CD4-positive, alpha-beta T cell treated with Interferon gamma for 1 hour (primary cell): ENCODE measurements around the gene MYO1D.
"Not testable (repeated sequence)": the region's sequence is repeated elsewhere in the genome, so short reads cannot be mapped to it uniquely, and the experiment has no call there.

Experiments
- DNase-seq: peaks from one replicate; pipeline ENCODE4 v3.0.0-alpha.2; 2020

The MYO1D gene

DNA sequence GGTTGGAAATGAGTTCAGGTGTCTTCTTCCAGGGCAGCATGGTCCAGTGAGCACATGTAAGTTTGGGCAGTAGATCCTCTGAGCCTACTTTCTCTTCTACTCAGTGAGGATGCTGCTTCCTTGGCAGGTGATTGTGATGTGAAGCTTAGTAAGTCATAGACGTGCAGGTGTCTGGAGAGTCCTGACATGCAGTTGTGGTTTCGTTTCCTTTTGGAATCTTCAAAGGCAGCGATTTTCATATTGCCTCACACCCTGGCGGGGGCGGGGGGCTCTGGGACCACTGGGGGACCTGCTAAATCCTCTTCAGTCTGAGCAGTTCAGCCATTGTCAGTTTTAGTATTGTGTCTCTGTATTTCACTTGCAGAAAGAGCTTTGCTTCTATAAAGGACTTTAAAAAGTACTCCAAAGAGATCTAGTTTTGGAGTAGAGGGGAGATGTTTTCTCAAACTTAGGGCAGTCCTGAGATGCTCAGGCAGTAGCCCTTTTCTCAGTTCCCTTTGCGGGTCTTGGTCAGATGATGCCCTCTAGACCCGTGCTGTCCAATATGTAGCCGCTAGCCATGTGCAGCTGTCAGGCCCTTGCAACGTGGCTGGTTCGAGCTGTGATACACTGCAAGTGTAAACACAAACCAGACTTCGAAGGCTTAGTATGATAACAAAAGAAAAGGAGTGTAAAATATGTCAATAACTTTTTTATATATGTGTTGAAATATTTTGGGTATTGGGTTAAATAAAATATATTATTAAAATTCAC lies 394.2 kb downstream of the MYO1D start:
- no peak for DNase-seq

DNA sequence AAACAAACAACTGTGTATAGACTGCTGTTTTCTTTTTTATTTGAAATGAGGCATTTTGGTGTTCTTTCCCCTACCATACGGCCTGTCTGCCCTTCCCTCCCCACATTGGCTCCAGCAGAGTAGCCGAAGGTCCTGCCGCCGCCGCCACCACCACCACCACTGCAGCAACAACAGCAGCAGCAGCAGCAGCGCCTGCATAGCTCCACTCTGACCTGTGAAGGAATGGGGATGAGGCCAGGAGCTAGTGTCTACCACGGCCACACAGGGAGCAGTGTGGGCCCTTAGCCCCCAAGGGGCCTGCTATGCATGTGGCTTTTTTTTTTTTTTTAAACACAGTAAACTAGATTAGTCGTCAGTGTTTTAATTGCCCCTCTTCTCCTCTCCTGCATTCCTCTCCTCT lies 395.7 kb downstream of the MYO1D start:
- DNase-seq: no peak

DNA sequence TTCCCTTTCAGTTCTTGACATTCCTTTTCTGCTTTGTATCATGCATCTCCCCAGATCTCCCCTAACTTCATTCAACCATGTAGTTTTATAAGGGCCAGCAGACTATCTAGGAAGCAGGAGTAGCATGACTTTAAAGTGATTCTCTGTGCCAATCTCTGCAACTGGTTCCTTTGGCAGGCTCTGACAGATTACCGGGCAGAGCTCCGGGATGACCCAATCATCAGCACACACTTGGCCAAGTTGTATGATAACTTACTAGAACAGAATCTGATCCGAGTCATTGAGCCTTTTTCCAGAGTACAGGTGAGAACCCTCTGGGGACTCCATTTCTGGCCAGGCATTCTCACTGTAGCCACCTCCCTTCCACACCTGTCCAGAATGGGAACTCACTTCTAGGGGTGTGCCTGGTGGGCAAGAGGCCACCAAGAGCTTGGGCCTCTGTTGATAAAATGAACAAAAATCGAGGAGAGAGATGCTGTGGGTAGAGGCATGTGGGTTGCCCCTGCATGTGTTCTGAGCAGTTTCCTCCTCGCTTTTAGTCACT lies 397.8 kb downstream of the MYO1D start:
- DNase-seq: no peak

DNA sequence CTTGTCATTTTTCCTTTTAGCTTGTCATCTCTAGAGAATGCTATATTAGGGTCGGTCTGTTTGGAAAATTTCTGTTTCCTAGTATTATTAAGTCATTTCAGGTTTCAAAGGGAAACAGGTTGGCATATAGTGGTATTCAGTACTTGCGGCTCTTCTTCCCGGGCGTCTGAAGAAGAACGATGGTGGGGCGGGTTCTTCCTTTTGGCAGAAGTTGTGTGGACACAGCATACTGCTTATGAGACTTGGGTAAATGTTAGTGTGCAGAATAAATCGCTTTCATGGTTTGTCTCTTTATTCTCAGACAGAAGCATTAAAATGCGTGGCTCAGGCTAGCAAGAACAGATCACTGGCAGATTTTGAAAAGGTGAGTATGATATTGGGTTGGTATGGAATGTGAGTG lies 399.7 kb downstream of the MYO1D start:
- no peak for DNase-seq

DNA sequence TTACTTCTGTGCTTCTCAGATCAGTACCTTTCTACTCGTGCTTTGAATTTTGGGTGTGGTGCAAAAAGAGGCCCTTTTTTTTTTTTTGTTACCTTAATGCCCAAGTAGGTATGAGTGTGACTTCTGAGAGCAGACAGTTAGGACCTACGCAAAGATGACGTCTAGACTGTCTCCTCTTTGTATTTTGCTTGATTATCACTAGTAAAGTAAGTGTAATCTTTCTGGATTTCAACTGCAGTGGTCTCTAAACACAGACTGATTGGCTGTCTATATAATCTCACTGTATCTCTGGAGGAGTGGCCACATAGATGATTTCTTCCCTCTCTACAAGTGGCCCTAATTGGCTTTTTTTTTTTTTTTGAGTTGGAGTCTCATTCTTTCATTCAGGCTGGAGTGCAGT lies 401.7 kb downstream of the MYO1D start:
- DNase-seq: no peak

DNA sequence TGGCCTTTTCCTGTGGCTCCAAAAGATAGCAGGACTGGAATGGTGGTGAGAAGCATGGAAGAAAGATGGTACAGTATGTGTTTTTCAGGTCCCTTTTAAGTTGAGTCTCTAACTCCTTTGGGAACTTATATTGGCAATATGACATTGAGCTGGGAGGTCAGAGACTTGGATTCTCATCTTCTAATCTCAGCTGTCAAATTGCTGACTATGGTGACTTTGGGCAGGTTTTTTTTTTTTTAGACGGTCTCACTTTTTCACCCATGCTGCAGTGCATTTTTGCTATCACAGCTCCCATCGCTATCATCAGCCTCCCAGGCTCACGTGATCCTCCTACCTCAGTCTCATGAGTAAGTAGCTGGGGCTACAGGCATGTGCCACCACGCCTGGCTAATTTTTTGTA lies 405.3 kb downstream of the MYO1D start:
- no peak for DNase-seq

DNA sequence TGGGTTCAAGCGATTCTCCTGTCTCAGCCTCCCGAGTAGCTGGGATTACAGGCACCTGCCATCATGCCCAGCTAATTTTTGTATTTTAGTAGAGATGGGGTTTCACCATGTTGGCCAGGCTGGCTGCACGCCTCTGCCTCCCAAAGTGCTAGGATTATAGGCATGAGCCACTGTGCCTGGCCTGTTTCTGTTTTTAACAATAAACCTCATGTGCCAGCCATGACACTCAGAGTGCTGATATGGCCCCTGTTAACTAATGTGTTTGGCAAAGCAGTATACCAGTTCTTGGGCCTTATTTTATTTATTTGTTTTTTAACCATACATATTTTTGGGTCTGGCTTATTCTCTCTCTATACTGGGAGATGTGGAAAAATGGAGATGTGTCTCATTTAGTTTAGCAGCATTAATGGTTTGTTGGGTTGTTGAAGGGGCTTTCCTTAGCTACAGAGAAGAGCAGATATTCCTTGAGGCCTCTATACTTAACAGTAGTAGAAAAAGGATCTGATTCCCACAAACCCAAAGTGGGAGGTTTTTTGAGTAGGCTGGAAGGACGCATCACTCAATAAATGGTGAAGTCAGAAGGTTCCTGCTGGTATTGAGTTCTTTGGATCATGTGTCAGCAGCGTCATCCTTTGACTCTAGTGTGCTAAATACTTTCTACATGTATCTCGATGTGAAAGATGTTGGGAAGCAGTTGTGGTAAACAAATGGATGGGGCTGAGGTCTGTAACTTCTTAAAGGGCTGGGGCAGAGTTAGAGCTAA lies 406.3 kb downstream of the MYO1D start:
- DNase-seq: no peak

DNA sequence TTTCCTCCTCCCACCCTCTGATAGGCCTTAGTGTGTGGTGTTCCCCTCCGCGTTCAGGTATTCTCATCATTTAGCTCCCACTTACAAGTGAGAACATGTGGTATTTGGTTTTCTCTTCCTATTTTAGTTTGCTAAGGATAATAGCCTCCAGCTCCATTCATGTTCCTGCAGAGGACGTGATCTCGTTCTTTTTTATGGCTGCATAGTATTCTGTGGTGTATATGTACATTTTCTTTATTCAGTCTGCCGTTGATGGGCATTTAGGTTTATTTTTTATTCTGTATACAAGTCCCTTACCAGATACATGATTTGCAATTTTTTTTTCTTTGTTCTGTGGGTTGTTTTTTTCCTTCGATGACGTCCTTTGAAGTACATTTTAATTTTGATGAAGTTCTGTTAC lies 409.0 kb downstream of the MYO1D start:
- no peak for DNase-seq

DNA sequence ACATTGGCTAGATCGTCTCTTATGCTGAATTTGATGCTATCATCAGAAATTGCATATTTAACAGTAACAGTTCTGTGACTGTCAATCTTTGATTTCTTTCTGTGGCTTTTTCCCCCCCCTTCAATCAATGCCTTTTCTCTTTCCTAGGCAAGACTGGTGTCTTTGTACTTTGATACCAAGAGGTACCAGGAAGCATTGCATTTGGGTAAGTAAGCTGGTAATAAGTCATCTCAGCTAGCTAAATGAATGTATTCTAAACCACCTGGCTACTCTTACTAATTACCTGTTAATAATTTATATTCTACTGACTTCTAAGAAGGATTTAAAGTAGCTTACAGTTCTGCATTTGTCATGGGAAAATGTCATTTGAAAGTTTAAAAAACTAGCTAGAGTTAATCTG lies 412.6 kb downstream of the MYO1D start:
- DNase-seq: no peak

DNA sequence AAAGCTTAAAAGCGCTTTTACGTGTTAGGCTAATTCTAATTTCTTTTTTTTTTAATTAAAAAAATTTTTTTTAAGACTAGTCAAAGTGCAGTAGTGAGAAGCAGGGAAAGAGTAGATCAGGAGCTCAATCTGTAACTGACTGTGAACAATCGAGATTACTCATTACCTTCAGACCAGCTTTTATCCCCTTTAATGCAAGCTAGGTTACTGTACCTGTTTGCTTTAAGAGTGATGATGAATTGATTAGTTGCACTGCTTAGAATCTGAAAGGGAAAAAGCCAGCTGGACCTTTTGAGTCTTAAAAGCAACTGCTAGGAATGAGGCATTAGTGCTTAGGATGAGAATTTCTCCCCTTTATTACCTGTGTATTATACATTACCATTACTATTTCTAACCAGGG lies 413.6 kb downstream of the MYO1D start:
- no peak for DNase-seq

DNA sequence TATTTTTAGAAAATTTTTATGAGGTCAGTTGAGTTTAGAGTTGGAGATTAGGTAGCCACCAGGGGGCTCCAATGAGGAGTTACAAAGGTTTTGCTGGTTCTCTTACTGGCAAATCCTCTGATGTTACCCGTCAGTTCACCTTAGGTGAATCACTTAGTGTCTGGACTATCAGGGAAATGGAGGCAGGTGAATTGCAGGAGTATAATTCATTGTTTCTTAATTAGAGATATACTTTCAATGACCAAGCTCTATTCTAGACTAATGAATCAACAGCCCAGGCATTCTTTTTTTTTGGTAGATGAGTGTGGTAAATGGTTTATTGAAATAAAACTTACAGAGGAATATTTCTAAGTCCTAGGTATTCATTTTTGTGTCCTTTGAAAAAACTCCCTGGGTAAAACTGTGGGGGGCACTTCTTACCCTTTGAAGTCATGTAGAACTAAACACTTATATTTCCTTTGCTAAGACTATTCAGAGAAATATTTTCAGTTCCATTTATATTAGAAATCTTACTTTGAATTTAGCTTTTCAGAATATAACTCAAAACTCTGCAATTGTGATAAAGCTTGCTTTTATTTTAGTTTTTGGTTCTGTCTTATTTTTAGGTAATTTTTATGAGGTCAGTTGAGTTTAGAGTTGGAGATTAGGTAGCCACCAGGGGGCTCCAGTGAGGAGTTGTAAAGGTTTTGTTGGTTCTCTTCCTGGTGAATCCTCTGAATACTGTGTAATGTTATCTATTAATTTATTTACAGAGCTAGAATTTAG lies 414.9 kb downstream of the MYO1D start:
- peak; percentile 46 for DNase-seq

DNA sequence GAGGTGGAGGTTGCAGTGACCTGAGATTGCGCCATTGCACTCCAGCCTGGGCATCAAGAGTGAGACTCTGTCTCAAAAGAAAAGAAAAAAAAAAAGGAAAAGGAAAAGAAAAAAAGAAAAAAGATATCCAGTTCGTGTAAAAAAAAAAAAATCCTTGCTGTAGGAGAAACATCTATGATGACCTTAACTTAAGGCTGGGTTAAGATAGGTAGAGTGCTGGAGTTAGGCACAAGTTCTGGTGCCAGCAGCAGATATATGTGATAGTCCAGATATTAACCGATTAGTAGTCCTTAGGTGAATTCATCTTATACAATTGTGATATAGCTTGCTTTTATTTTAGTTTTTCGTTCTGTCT lies 415.4 kb downstream of the MYO1D start:
- no peak for DNase-seq

DNA sequence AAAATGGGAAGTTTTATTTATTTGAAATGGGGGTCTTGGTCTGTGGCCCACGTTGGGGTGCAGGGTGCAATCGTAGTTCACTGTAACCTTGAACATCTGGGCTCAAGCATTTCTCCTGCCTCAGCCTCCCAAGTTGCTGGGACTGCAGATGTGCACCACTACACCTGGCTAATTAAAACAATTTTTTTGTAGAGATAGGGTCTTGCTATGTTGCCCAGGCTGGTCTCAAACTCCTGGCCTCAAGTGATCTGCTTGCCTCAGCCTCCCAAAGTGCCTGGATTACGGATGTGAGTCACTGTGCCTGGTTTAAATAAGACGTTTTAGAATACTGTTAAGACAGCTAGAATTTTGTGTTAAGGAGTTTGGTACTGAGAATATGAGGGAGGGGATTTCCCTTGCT lies 416.9 kb downstream of the MYO1D start:
- DNase-seq: no peak

DNA sequence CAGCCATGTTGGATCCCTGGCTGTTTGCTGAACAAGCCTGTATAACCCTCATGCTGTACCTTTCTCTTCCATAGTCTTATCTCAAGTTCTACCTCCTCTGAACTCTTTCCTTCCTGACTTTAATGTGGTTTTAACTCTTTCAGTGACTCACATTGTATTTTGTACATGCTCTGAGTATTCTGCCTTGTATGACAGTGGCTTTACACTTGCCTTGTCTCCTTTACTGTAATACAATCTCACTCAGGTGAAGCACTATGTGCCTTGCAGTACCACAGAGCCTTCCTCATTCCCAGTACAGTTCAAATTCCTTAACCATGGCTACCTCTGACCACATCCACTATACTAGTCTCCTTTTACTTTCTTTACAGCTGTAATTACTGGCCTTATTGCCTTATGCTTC lies 418.6 kb downstream of the MYO1D start:
- no peak for DNase-seq

DNA sequence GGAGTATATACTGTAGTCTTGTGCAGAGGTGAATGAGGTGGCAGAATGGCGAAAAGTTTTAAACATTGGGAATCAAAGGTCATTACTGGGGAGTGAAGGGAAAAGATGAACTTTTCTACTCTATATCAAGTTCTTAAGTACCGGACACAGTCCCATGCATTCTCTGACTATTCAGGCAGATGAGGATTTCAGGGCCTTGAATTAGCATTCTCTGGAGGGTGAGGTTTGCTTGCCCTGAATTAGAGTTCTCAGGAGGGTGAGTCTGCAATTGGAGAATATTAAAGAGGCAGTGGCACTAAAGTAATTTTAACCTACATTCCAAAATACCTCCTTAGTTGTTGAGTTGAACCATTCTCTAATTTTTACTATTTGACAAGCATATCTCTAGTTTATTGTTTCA lies 423.6 kb downstream of the MYO1D start:
- DNase-seq: no peak

DNA sequence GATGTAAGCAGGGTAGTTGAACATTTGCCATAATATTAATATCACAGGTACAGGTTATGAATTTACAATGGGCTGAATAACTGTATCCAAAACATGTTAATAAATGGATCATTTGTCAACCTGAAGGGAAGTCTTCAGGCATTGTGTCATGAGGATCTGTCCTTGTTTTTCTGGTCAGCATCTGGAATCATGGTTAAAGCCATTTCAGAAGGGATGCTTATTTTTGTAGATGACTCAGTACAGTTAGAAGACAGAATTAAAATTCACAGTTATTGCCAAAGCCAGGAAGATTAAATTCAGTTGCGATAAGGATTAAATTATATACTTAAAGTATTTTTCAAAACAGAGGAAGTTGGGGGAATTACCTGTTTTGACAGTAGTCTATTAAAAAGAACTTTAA lies 424.6 kb downstream of the MYO1D start:
- no peak for DNase-seq

DNA sequence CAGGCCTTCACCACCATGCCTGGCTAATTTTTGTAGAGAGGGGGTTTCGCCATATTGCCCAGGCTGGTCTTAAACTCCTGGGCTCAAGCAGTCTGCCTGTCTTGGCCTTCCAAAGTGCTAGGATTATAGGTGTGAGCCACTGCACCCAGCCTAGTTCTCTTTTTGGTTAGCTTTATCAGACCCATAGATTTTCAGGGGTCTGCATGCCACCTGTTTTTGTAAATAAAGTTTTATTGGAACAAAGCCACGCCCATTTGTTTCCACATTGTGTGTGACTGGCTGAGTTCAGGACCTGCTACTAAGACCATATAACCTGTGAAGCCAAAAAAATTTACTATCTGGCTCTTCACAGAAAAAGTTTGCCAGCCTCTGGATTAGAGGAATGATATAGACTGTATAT lies 425.0 kb downstream of the MYO1D start:
- no peak for DNase-seq

DNA sequence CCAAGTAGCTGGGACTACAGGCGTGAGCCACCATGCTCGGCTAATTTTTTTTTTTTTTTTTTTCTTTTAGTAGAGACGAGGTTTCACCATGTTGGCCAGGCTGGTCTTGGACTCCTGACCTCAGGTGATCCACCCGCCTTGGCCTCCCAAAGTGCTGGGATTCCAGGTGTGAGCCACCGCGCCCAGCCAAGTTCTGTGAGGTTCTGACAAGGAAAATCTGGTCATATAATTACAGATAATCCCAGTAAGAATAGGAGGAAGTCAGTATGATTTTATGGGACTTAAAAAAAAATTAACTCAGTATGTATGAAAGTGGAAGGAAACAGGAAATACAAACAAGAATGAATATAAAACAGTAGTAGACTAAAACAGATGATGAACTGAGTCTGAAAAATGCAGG lies 426.5 kb downstream of the MYO1D start:
- not testable (repeated sequence) for DNase-seq

DNA sequence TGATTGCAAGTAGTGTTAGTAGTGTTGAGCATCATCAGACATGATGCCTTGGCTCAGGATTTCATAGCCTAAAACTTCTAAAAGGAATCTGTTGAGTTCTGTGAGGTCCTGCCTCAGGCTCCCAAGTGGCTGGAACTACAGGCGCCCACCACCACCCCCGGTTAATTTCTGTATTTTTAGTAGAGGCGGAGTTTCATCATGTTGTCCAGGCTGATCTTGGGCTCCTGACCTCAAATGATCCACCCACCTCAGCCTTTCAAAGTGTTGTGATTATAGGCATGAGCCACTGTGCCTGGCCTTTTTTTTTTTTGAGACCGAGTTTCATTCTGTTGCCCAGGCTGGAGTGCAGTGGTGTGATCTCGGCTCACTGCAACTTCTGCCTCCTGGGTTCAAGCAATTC lies 427.0 kb downstream of the MYO1D start:
- DNase-seq: no peak

DNA sequence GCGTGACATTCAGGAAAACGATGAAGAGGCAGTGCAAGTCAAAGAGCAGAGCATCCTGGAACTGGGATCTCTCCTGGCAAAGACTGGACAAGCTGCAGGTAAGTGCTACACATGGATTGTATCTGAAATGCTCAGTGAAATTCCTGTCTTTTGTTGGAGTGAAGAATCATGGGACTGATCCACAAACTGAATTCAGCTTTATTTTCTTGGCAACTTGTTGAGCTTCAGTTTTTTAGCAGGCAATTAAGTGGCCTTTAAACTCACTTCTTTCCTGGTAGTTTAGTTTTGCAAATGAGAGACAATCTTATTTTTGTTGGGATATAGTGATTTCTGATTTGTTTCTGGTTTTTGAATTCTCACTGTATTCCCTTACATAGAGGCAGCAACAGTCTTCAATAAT lies 430.0 kb downstream of the MYO1D start:
- no peak for DNase-seq

DNA sequence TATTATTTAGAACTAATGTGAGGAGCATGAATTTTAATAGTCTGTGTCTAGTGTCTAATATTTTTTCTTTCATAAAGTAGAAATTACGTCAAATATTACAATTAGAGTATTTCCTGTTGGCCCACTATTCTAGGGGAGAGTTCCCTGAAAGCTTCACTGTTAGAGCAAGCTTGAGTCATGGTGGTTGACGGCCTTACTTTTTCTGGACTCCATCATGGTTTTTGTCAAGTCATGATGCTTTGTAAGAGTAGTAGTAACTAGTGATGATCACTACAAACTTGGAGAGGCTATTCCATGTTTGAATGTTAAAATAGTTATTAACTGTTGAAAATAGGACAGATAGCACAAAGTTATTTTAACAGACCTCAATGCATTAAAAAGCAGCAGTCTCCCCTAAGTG lies 431.0 kb downstream of the MYO1D start:
- no peak for DNase-seq

DNA sequence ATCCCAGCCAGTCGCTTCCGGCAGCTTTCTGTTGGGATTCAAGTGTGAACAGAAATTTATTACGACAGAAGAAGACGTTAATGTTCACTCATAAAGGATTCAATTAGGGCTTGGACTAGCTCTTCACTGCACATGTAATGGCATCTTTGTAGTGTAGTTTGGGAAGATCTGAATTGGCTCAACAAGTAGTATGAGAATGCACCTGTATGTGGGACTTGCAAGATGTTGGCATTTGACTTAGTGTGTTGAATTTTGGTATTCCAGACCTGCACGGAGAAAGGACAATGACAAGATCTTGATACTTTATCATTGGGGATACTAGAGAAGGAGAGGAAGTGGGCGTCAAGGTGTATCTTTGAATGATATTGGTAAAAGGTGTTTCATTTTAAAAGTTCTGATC lies 431.4 kb downstream of the MYO1D start:
- DNase-seq: no peak

DNA sequence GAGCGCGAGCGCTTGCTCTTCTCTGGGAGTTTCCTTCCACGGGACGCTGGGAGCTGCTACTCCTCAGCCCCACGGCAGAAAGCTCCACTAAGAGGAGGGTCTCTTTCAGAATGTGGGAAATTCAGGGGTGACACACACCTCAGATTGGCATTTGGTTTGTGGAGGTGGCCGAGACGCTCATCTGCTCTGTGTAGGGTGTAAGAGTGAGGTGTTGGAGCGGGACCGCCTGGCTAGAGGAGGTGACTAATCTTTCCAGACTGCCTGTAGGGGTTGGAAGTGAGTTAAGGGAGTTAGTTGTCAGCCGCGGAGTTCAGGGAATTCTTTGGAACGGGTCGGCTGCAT lies 431.9 kb downstream of the MYO1D start:
- peak; percentile 4 for DNase-seq
